ENCODE results near the gene JPH4. TPM values are rescaled to one million over a fixed set of nuclear protein-coding genes. Genes with fewer than 3 reads are reported as not detected.

The JPH4 gene
- total RNA-seq, 1 experiment from 2014 or later = 6.8 TPM

DNA sequence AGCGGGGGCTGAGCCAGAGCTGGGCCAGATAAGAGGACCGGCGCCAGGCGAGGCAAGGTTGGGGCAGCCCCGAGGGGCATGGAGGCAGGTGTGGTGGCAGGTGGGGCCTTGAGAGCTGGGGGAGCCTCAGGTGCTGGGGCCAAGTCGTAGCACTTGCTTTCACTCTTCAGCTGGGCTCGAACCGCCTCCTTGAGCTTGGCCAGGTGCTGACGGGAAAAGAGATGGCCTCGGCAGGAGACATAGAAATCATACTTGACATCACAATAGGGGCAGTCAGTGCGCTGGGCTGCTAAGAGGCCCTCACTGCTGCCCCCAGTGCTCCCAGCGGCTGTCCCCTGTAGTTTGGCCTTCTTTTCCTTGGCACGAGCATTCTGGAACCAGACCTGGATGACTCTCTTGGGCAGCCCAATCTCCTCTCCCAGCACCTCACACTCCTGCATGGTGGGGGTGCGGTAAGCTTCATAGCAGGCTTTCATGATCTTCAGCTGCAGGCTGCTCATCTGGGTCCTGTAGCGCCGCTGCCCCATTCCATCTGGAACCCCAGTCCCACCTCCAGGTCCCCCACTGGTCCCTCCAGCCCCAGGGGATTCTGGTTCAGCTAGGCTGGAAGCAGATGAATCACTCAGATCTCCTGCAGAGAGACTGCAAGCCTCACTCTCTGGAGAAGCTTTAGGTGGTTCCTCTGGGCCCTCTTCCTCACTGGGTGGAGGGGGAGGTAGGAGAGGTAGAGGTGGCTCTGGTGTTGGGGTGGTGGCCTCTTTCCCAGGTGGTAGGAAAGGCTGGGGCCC is 55.2 kb downstream of the JPH4 start:
- Histone ChIP-seq H3K18ac (ENCODE audit: insufficient read length, low read depth, low read length) (no peak overlapping the region), H3K14ac (ENCODE audit: insufficient read depth, low read length) (no peak overlapping the region), H3K56ac (ENCODE audit: insufficient read length, low read depth, low read length) (no peak overlapping the region), H3K9me3 (ENCODE audit: control insufficient read depth, low read depth, low read length) (no peaks in the 10 kb centered on the region), H3K4ac (ENCODE audit: low read depth, low read length) (no peak overlapping the region), H2AK5ac (ENCODE audit: insufficient read length, low read length) (no peak overlapping the region), H3K23ac (ENCODE audit: insufficient read length, low read depth, low read length) (no peak overlapping the region), H3K4me2 (ENCODE audit: insufficient read depth, insufficient read length, low read length) (no peak overlapping the region), H4K91ac (ENCODE audit: insufficient read length, low read depth, low read length) (no peak overlapping the region), H3K79me1 (ENCODE audit: insufficient read depth, low read depth, low read length, poor library complexity, severe bottlenecking) (no peaks in the 10 kb centered on the region), H3K23me2 (ENCODE audit: insufficient read length, low read depth, low read length, poor library complexity, severe bottlenecking) (no peaks in the 10 kb centered on the region), H2AFZ (ENCODE audit: low read length) (no peak overlapping the region), H2BK120ac (ENCODE audit: low read depth, low read length, poor library complexity, severe bottlenecking) (no peak overlapping the region), H2BK20ac (ENCODE audit: low read depth, low read length, poor library complexity, severe bottlenecking) (no peak overlapping the region), H3K4me1 (ENCODE audit: insufficient read depth, low read length) (peaks cover 12% of the 10 kb centered on the region; the same call in 1 of the 2 replicates), H3T11ph (ENCODE audit: low read length) (no peak overlapping the region), H3K79me2 (ENCODE audit: insufficient read depth, low read length) (no peaks in the 10 kb centered on the region), H2BK12ac (ENCODE audit: insufficient read length, low read depth, low read length) (no peak overlapping the region), H3K9ac (ENCODE audit: extremely low read depth, insufficient read length, low read length) (no peak overlapping the region), H4K5ac (ENCODE audit: insufficient read length, low read depth, low read length) (no peak overlapping the region), H2BK5ac (ENCODE audit: insufficient read length, low read length) (no peak overlapping the region), H4K20me1 (ENCODE audit: control insufficient read depth, insufficient read depth, insufficient read length) (no peaks in the 10 kb centered on the region), H3K27ac (ENCODE audit: insufficient read length, low read depth, low read length) (no peak overlapping the region), H4K8ac (replicated peaks; ENCODE audit: insufficient read length, low read depth, low read length) (no peak overlapping the region), H3K27me3 (ENCODE audit: insufficient read depth, low read length) (no peaks in the 10 kb centered on the region), H2BK15ac (ENCODE audit: low read depth, low read length) (no peak overlapping the region)
- Mint-ChIP-seq H3K9me3 (no peaks in the 10 kb centered on the region), H3K4me1 (peaks cover 46 to 55% of the 10 kb centered on the region in 2 experiments), H3K27me3 (ENCODE audit: low read depth) (no peaks in the 10 kb centered on the region; the same call in 1 of the 2 replicates), H3K36me3 (ENCODE audit: insufficient read depth in 1 of 3, low read depth in 3 of 3) (peaks cover 48 to 54% (median 48%) of the 10 kb centered on the region in 3 experiments), H3K4me3 (no peak overlapping the region), H3K27ac (peak overlapping the region in 1 of 3 experiments; percentile 27; a peak in 2 of 7 replicates)
- no peak for DNase-seq
- TF ChIP-seq, protein P1, sequence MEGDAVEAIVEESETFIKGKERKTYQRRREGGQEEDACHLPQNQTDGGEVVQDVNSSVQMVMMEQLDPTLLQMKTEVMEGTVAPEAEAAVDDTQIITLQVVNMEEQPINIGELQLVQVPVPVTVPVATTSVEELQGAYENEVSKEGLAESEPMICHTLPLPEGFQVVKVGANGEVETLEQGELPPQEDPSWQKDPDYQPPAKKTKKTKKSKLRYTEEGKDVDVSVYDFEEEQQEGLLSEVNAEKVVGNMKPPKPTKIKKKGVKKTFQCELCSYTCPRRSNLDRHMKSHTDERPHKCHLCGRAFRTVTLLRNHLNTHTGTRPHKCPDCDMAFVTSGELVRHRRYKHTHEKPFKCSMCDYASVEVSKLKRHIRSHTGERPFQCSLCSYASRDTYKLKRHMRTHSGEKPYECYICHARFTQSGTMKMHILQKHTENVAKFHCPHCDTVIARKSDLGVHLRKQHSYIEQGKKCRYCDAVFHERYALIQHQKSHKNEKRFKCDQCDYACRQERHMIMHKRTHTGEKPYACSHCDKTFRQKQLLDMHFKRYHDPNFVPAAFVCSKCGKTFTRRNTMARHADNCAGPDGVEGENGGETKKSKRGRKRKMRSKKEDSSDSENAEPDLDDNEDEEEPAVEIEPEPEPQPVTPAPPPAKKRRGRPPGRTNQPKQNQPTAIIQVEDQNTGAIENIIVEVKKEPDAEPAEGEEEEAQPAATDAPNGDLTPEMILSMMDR (conservative IDR thresholded peaks at IDR 0.05) = no peak
- no CpG with 5 or more reads among the region's 16 CpGs for WGBS (ENCODE audit: extremely low coverage, insufficient read length, low lambda C conversion rate)

Measured in H9 (cell line).